IPS-NIHi7 (cell line): ENCODE measurements around the gene ADARB2.

Source experiments
- DNase-seq: peaks from one replicate; pipeline ENCODE4 v3.0.0; 2012; ENCODE audit warnings: mixed read lengths; ENCODE audit errors: extremely low spot score

Gene ADARB2

GRCh38 chr10:1663226-1663625 is 74.1 kb downstream of the ADARB2 start:
- DNase-seq = no peak

GRCh38 chr10:1662438-1663025 is 74.8 kb downstream of the ADARB2 start:
- no peak for DNase-seq

- no peak for DNase-seq
These were observed 75.4 kb downstream of the ADARB2 start for GRCh38 chr10:1661859-1662437.

- DNase-seq = no peak
These were observed 75.9 kb downstream of the ADARB2 start for GRCh38 chr10:1661416-1661815.

GRCh38 chr10:1660815-1661214 is 76.5 kb downstream of the ADARB2 start:
- DNase-seq = no peak

- no peak for DNase-seq
These were observed 76.9 kb downstream of the ADARB2 start for GRCh38 chr10:1660386-1660785.

GRCh38 chr10:1659221-1659791 is 78.0 kb downstream of the ADARB2 start:
- no peak for DNase-seq

- no peak for DNase-seq
These were observed 78.7 kb downstream of the ADARB2 start for GRCh38 chr10:1658658-1659057.

- no peak for DNase-seq
These were observed 79.8 kb downstream of the ADARB2 start for GRCh38 chr10:1657479-1657878.

GRCh38 chr10:1655367-1655766 is 82.0 kb downstream of the ADARB2 start:
- no peak for DNase-seq

- no peak for DNase-seq
These were observed 82.4 kb downstream of the ADARB2 start for GRCh38 chr10:1654811-1655356.

- DNase-seq = no peak
These were observed 83.1 kb downstream of the ADARB2 start for GRCh38 chr10:1654247-1654646.

GRCh38 chr10:1653321-1653720 is 84.0 kb downstream of the ADARB2 start:
- DNase-seq = no peak

GRCh38 chr10:1652151-1652550 is 85.2 kb downstream of the ADARB2 start:
- DNase-seq = no peak

- DNase-seq = no peak
These were observed 85.9 kb downstream of the ADARB2 start for GRCh38 chr10:1651270-1651966.

- no peak for DNase-seq
These were observed 86.6 kb downstream of the ADARB2 start for GRCh38 chr10:1650542-1651269.

- DNase-seq = no peak
These were observed 88.7 kb downstream of the ADARB2 start for GRCh38 chr10:1648648-1649047.

- no peak for DNase-seq
These were observed 91.0 kb downstream of the ADARB2 start for GRCh38 chr10:1646332-1646731.

GRCh38 chr10:1645896-1646295 is 91.4 kb downstream of the ADARB2 start:
- DNase-seq = no peak

- no peak for DNase-seq
These were observed 93.1 kb downstream of the ADARB2 start for GRCh38 chr10:1644191-1644711.

GRCh38 chr10:1643908-1644179 is 93.5 kb downstream of the ADARB2 start:
- no peak for DNase-seq
